ENCODE measurements around the gene ZIC1.

- TF ChIP-seq CTCF (conservative IDR thresholded peaks at IDR 0.05; ENCODE audit: low read length), result no peak
- no peak for TF ChIP-seq EZH2phosphoT487 (IDR thresholded peaks at IDR 0.05; ENCODE audit: borderline replicate concordance, low read depth, low read length)
Observed at GRCh38 chr3:147385059-147386012, 23.8 kb upstream of the ZIC1 start.
